ENCODE data around the gene PDGFB. TPM values are rescaled to one million over a fixed set of nuclear protein-coding genes. Genes with fewer than 3 reads are reported as not detected.

Gene PDGFB
- total RNA-seq, 2 experiments from 2014 or later: 0.45 to 0.69 TPM

DNA sequence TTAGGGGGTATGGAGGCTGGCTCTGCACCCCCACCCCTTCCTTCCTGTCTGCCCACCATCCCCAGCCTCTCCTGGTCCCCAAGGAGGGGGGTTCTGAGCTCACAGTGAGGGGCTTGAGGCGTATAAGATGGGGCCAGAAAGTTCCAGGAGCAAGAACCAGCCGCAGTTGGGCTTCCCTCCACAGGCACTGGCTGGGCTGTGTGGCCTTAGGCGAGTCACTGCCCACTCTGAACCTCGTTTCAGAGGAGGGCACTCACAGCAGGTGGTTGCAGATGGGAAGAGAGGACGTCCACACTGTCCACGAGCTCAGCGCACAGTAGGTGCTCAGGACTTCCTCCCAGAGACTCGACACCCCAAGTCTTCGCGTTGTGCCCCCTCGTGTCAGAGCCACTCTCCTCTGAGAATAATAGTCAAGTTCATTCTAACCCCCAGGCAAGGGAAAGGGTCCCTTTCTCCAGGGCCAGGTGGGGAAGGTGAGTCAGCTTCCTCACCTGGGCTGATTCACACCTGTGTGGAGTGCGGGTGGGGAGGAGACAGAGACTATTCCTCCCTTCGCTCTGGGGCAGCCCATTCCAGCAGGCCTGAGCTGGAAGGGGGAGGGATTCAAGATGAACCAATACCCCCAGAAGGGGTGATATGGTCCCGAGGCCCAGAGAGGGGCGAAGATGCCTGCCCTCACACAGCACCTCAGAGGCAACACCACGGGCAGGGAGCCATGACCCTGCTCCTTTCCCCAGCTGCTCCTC, 45.4 kb upstream of the PDGFB start:
- Histone ChIP-seq H3K27ac (ENCODE audit: low read depth in 1 of 2, low read length in 2 of 2) (no peak overlapping the region), H3K4me3 (ENCODE audit: low read length) (no peak overlapping the region), H3K27me3 (ENCODE audit: control insufficient read depth in 1 of 2, insufficient read depth in 2 of 2, low read length in 2 of 2) (no peaks in the 10 kb centered on the region), H3K4me1 (ENCODE audit: insufficient read depth, low read length) (peaks cover 5% of the 10 kb centered on the region), H3K36me3 (ENCODE audit: insufficient read depth, low read length) (no peaks in the 10 kb centered on the region), H3K9me3 (ENCODE audit: control insufficient read depth in 1 of 2, insufficient read depth in 1 of 2, low read length in 2 of 2) (peaks cover 2 to 4% of the 10 kb centered on the region in 2 experiments)
- H3K27ac Mint-ChIP-seq: no peak overlapping the region
- intact Hi-C loops (cut with DNase I, micrococcal nuclease): loop anchor here in 1 of 2 experiments (10.0 kb wide), 1 partner anchor 685 kb away; no protein-coding TSS in a partner anchor
- ChIA-PET CTCF (no interaction called here), POLR2A (no interaction called here)
- H3K4me3 Mint-ChIP-seq: no peak overlapping the region
- peaks cover 8% of the 10 kb centered on the region for H3K4me1 Mint-ChIP-seq (ENCODE audit: low read depth)
- no peaks in the 10 kb centered on the region for H3K9me3 Mint-ChIP-seq
- H3K27me3 Mint-ChIP-seq: no peaks in the 10 kb centered on the region
- no peak for ATAC-seq (ENCODE audit: poor library complexity)
- no peaks in the 10 kb centered on the region for H3K36me3 Mint-ChIP-seq (ENCODE audit: low read depth)
- no peak for DNase-seq
- TF ChIP-seq, protein P1, sequence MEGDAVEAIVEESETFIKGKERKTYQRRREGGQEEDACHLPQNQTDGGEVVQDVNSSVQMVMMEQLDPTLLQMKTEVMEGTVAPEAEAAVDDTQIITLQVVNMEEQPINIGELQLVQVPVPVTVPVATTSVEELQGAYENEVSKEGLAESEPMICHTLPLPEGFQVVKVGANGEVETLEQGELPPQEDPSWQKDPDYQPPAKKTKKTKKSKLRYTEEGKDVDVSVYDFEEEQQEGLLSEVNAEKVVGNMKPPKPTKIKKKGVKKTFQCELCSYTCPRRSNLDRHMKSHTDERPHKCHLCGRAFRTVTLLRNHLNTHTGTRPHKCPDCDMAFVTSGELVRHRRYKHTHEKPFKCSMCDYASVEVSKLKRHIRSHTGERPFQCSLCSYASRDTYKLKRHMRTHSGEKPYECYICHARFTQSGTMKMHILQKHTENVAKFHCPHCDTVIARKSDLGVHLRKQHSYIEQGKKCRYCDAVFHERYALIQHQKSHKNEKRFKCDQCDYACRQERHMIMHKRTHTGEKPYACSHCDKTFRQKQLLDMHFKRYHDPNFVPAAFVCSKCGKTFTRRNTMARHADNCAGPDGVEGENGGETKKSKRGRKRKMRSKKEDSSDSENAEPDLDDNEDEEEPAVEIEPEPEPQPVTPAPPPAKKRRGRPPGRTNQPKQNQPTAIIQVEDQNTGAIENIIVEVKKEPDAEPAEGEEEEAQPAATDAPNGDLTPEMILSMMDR (IDR thresholded peaks at IDR 0.05): no peak

- no peaks in the 10 kb centered on the region for H3K9me3 Mint-ChIP-seq
Measured at GRCh38 chr22:39289533-39289932, 44.8 kb upstream of the PDGFB start.

GRCh38 chr22:39288135-39288898, 43.5 kb upstream of the PDGFB start:
- POLR2A ChIA-PET: no interaction called here
- ATAC-seq (ENCODE audit: poor library complexity) (no peak), DNase-seq (no peak)
- Mint-ChIP-seq H3K4me1 (ENCODE audit: low read depth) (peaks cover 8% of the 10 kb centered on the region), H3K27ac (no peak overlapping the region), H3K9me3 (no peaks in the 10 kb centered on the region), H3K27me3 (no peaks in the 10 kb centered on the region), H3K36me3 (ENCODE audit: low read depth) (no peaks in the 10 kb centered on the region), H3K4me3 (no peak overlapping the region)
- no peaks in the 10 kb centered on the region for H3K36me3 ChIP-seq (ENCODE audit: insufficient read depth, low read length)
- TF ChIP-seq, protein P1 (IDR thresholded peaks at IDR 0.05): no peak
- H3K27me3 ChIP-seq (ENCODE audit: control insufficient read depth in 1 of 2, insufficient read depth in 2 of 2, low read length in 2 of 2): no peaks in the 10 kb centered on the region
- intact Hi-C loops (cut with DNase I, micrococcal nuclease): loop anchor here in 1 of 2 experiments (10.0 kb wide), 1 partner anchor 684 kb away; no protein-coding TSS in a partner anchor
- H3K27ac ChIP-seq (ENCODE audit: low read depth in 1 of 2, low read length in 2 of 2): no peak overlapping the region
- H3K4me1 ChIP-seq (ENCODE audit: insufficient read depth, low read length): peaks cover 6% of the 10 kb centered on the region
- peaks cover 9 to 14% of the 10 kb centered on the region in 2 experiments for H3K9me3 ChIP-seq (ENCODE audit: control insufficient read depth in 1 of 2, insufficient read depth in 1 of 2, low read length in 2 of 2)
- CTCF ChIA-PET: no interaction called here
- H3K4me3 ChIP-seq (ENCODE audit: low read length): no peak overlapping the region

More at GRCh38 chr22:39289533-39289932, 44.8 kb upstream of the PDGFB start:
- H3K27ac ChIP-seq (ENCODE audit: low read depth in 1 of 2, low read length in 2 of 2): no peak overlapping the region
- intact Hi-C loops (cut with DNase I, micrococcal nuclease): loop anchor here in 1 of 2 experiments (10.0 kb wide), 1 partner anchor 685 kb away; no protein-coding TSS in a partner anchor
- no peak overlapping the region for H3K4me3 ChIP-seq (ENCODE audit: low read length)
- DNase-seq (no peak), ATAC-seq (ENCODE audit: poor library complexity) (no peak)
- no peaks in the 10 kb centered on the region for H3K36me3 ChIP-seq (ENCODE audit: insufficient read depth, low read length)
- ChIA-PET CTCF (no interaction called here), POLR2A (no interaction called here)
- no peaks in the 10 kb centered on the region for H3K27me3 ChIP-seq (ENCODE audit: control insufficient read depth in 1 of 2, insufficient read depth in 2 of 2, low read length in 2 of 2)
- H3K4me1 ChIP-seq (ENCODE audit: insufficient read depth, low read length): peaks cover 5% of the 10 kb centered on the region
- peaks cover 8 to 10% of the 10 kb centered on the region in 2 experiments for H3K9me3 ChIP-seq (ENCODE audit: control insufficient read depth in 1 of 2, insufficient read depth in 1 of 2, low read length in 2 of 2)
- Mint-ChIP-seq H3K4me3 (no peak overlapping the region), H3K4me1 (ENCODE audit: low read depth) (peaks cover 8% of the 10 kb centered on the region), H3K27ac (no peak overlapping the region), H3K27me3 (no peaks in the 10 kb centered on the region), H3K36me3 (ENCODE audit: low read depth) (no peaks in the 10 kb centered on the region)
- TF ChIP-seq, protein P1 (IDR thresholded peaks at IDR 0.05): no peak

Data from CD4-positive, alpha-beta T cell (primary cell).